SKM-1 (cell line): ENCODE results near the gene STRN3.
"Not testable (repeated sequence)": the region's sequence is repeated elsewhere in the genome, so short reads cannot be mapped to it uniquely, and the experiment has no call there.

Experiments
- DNase-seq: peaks from one replicate; lab custom pipeline; 2025; ENCODE audit not compliant: unreplicated experiment; lab: John Stamatoyannopoulos, UW

The STRN3 gene, protein sequence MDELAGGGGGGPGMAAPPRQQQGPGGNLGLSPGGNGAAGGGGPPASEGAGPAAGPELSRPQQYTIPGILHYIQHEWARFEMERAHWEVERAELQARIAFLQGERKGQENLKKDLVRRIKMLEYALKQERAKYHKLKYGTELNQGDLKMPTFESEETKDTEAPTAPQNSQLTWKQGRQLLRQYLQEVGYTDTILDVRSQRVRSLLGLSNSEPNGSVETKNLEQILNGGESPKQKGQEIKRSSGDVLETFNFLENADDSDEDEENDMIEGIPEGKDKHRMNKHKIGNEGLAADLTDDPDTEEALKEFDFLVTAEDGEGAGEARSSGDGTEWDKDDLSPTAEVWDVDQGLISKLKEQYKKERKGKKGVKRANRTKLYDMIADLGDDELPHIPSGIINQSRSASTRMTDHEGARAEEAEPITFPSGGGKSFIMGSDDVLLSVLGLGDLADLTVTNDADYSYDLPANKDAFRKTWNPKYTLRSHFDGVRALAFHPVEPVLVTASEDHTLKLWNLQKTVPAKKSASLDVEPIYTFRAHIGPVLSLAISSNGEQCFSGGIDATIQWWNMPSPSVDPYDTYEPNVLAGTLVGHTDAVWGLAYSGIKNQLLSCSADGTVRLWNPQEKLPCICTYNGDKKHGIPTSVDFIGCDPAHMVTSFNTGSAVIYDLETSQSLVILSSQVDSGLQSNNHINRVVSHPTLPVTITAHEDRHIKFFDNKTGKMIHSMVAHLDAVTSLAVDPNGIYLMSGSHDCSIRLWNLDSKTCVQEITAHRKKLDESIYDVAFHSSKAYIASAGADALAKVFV

DNA sequence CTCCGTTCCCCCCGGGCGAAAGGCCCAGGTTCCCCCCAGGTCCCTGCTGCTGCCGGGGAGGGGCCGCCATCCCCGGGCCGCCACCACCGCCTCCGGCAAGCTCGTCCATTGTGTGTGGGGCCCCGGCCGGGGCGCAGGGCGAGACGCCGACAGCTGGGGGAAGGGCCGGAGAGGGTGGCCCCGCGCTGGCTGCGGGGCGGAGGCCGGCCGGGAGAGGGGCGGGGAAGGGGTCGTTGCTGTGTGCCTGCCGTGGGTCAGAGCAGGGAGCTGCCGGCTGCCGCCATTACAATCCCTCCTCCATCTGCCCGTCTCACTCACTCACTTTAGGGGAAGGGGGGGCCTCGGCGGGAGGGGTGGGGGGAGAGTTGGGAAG is at the start of gene STRN3:
STRN3 (minus strand) TSS at position 303 of the 373 bp plus-strand sequence; CDS start at position 109, 194 bp downstream.
- no peak for DNase-seq

DNA sequence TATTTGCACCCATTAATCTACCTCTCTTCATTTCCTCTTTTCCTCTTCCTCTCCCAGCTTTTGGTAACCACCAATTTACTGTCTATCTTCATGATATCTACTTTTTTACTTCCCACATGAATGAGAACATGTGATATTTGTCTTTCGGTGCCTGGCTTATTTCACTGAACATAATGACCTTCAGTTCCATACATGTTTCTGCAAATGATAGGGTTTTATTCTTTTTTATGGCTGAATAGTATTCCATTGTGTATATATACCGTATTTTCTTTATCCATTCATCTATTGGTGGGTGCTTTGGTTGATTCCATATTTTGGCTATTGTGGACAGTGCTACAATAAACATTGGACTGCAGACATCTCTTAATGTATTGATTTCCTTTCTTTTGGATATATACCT is 49.0 kb upstream of the STRN3 start:
- DNase-seq: no peak

DNA sequence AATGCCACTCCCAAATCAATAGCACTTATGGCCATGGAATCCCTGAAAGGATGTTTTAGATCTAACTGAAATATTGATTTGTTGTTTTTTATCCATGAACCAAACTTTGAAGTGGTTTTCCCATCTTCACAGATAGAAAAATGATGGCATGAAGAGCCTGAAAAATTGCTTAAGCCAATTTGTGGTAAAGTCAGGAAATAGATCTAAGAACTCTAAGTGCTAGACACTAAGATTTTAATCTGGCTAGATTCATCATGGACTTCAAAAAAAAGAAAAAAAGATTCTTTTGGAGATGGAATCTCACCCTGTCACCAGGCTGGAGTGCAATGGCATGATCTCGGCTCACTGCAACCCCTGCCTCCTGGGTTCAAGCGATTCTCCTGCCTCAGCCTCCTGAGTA is 45.0 kb upstream of the STRN3 start:
- no peak for DNase-seq

DNA sequence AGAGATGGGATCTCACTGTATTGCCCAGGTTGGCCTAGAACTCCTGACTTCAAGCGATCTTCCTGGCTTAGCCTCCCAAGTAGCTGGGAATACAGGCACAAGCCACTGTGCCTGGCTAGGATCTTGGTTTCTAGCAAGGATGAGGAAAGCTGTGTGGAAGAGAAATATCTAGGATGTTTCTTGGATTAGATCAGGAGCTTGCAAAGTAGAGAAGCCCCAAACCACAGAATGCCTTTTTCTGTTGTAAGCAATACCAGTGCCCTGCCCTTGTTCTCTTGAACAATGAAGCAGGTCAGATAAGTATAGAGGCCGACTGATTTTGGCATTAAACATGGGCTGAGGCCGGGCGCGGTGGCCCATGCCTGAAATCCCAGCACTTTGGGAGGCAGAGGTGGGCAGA is 44.3 kb upstream of the STRN3 start:
- no peak for DNase-seq

DNA sequence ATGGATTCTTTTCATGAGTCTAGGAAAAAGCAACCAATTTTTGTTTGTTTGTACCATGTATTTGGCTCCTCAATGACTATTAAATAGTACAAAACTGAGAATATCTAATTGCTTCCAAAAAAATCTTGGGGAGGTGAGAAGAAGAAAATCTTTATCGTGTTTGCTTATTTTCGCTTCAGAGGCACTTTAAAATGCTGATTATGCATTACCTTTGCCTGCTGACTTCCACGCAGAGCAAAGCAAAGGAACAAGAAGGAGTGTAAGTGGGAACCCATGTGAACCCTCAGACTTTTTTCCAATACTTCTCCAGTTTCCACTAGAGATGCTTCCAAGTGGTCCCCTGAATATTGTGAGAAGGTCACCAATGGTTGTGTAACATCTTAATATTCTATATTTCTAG is 43.2 kb upstream of the STRN3 start:
- no peak for DNase-seq

DNA sequence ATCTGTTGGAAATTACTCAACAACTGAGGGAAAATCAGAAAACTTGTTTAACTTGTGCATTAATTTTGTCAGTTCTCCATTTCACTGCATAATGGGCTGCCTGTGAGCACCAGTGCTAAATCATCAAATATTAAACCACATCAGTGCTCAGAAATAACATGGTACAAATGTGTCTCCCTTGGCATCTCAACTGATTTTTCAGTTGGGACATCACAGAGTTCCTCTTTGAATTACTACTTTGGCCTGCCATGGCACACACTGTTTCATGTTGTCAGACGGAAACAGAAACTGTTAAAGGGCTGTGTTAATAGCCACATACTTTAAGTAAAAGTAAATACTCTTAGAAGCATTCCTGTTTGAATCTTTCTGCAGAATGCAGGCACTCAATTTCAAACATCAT is 42.1 kb upstream of the STRN3 start:
- DNase-seq: no peak

DNA sequence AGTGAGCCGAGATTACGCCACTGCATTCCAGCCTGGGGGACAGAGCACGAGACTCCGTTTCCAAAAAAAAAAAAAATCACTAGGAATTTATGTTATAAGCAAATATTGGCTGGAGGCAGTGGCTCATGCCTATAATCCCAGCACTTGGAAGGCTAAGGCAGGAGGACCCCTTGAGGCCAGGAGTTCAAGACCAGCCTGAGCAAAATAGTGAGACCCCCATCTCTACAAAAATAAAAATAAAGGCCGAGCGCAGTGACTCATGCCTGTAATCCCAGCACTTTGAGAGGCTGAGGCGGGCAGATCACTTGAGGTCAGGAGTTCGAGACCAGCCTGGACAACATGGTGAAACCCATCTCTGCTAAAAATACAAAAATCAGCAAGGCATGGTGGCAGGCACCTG is 36.7 kb upstream of the STRN3 start:
- DNase-seq: not testable (repeated sequence)

DNA sequence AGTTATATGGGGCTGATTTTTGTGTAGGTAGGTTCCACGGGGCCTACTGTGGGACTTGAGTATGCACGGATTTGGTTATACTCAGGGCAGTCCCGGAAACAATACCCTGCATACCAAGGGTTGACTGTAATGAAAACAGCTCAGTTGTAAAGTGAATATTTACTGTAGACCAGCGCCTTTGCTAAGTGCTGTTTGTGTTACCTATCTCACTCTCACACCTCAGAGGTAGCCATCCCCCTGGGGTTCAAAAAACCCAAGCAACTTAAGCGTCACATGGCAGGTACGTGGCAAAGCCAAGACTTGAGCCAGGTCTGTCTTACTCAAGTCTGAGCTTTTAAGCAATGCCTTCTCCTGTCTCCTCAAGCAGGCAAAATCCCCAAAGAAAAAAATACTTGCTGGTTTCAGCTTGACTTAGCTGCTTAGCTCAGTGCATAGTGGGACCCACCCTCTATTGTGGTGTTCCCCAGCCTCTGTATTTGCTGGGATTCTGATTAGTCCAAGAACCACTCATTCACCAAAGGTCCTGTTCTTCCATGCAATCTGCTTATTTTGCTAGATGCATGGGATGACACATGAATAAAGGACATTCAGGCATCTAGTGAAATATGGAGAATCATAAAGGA is 34.2 kb upstream of the STRN3 start:
- no peak for DNase-seq

DNA sequence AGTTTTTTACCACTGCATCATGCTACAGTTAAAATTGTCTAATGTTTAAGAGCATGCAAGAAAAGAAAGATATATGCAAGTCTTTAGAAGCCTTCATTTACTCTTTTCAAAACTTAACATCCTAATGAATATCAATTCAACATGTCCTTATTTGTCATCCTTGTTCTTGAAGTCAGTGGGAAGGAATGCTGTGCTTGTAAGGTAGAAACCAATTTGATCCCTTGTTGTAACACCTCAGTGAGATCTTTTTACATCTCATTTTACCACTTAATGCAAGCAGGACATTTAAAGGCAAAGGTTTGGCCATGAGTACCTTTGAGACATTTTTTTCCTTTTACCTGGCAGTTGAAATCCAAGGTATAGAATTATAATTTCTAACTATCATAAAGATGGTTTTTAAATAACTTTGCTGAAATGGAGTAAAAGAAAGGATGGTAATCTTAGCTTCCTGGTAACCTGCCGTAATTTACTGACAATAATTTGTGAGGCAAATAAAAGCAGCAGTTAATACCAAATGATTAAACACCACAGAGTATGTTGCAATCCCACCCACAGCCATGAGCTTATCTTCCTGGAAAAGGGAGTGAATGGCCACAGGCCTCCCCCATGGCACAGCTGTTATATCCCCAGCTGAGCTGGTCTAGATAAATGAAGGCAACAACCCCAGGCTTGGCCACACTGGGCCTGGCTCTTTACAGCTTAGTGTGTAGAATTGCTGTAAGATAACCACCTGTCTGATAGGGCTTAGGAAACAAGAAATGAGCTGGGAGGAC is 33.2 kb upstream of the STRN3 start:
- no peak for DNase-seq

DNA sequence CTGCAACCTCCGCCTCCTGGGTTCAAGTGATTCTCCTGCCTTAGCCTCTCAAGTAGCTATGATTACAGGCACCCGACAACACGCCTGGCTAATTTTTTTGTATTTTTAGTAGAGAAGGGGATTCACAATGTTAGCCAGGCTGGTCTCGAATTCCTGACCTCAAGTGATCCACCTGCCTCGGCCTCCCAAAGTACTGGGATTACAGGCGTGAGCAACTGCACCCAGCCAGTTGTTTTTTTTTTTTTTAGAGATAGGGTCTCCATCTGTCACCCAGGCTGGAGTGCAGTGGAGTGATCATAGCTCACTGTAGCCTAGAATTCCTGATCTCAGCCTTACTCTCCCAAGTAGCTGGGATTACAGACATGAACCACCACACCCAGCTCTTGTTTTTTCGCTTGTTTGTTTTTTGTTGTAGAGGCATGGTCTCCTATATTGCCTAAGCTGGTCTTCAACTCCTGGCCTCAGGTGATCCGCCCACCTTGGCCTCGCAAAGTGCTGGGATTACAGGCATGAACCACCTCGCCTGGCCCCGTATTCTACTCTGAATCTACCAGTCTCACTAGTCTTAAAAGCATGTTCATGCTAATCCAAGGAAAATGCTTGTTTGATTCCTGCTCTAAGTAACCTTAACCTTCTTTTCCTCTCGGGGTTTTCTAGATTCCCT is 31.7 kb upstream of the STRN3 start:
- no peak for DNase-seq

DNA sequence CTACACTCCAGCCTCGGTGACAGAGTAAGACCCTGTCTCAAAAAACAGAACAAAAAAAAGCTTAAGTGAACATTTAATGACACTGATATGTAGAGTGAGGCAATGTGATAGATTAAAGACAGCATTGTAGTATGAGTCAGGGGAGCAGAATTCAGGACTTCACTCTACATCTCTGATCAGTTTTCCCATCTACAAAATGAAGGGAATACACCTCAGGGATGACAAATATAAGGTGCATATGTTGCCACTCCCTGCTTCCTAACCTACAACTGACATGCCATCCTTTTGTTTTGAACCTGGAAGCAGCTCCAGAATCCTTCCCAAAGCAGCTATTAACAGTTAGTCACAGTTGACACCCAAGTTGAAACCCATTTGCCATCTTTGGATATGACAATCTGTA is 30.9 kb upstream of the STRN3 start:
- no peak for DNase-seq

DNA sequence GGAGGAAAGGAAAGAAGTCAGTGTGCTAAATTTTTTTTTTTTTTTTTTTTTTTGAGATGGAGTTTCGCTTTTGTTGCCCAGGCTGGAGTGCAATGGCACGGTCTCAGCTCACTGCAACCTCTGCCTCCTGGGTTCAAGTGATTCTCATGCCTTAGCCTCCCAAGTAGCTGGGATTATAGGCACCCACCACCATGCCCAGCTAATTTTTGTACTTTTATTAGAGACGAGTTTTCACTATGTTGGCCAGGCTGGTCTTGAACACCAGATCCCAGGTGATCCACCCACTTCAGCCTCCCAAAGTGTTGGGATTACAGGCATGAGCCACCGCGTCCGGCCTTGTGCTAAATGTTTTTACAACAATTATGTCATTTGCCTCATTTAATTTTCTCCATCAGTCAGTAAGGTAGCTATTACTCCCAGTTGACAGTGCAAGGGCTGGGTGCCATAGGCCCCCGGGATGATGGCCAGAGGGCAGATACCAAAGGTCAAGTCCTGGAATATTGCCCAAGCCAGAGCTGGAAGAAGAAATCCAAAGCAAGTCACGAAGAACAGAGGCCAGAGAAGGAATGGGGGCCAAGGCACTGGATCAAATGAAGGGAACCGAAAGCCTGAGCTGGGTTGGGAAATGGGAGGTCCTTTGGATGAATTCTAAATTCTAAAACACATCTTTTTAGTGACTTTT is 26.9 kb upstream of the STRN3 start:
- not testable (repeated sequence) for DNase-seq

DNA sequence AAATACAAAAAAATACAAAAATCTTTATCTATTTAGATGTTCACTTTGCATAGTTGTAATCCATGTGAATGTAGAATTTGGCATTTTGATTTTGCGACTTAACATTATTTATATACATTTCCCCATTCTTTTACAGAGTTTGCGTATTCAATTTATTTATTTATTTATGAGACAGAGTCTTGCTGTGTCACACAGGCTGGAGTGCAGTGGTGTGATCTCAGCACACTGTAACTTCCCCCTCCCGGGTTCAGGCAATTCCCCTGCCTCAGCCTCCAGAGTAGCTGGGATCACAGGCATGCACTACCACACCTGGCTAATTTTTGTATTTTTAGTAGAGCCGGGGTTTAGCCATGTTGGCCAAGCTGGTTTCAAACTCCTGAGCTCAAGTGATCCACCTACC is 25.3 kb upstream of the STRN3 start:
- no peak for DNase-seq

DNA sequence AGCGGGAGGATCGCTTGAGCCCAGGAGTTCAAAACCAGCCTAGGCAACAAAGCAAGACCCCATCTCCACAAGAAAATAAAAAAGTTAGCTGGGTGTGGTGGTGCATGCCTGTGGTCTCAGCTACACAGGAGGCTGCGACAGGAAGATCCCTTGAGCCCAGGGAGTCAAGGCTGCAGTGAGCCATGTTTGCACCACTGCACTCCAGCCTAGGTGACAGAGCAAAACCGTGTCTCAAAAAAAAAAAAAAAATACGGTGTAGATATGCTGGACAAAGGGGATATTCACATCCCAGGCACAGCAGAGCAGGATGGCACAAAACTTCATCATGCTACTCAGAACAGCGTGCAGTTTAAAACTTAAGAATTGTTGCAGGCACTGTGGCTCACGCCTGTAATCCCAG is 24.8 kb upstream of the STRN3 start:
- DNase-seq: no peak

DNA sequence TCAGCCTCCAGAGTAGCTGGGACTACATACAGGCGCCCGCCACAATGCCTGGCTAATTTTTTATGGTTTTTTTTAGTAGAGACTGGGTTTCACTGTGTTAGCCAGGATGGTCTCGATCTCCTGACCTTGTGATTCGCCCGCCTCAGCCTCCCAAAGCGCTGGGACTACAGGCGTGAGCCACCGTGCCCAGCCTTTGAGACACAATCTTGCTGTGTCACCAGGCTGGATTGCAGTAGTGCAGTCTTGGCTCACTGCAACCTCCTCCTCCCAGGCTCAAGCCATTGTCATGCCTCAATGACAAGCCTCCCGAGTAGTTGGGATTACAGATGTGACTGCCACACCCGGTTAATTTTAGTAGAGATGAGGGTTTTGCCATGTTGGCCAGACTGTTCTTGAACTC is 21.3 kb upstream of the STRN3 start:
- DNase-seq: no peak

DNA sequence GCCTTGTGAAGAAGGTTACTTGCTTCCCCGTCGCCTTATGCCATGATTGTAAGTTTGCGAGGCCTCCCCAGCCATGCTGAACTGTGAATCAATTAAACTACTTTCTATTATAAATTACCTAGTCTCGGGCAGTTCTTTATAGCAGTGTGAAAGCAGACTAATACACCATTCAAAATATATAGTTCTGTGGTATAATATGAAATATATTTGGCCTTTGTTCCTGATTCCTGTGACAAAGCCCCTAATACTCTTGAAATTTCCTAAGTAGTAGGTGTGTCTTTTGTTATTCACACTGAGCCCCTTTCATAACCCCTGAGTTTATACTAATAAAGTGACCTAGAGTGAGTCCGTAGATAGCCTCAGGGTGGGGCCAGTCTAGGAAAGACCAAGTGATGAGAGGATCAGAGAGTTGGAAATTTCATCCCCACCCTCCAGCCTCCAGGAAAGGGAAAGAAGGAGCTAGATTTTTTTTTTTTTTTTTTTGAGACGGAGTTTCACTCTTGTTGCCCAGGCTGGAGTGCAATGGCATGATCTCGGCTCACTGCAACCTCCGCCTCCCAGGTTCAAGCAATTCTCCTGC is 19.4 kb upstream of the STRN3 start:
- no peak for DNase-seq

DNA sequence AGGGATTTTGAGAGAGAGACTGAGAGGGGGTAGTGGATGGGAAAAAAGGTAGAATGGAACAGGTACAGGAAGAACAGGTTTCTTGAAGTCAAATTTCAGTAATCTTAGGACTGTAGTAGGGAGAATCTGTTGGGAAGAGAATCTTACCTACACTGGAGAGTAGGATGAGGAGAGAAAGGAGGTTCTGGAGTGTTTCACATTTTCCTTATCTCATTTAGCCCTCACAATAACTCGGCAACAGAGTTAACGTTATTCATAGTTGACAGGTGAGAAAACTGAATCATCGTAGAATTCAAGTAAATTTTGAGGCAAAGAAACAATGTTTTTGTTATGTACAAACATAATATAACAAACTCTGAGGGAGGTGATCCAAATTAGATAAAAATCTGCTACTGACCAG is 17.2 kb upstream of the STRN3 start:
- DNase-seq: no peak

DNA sequence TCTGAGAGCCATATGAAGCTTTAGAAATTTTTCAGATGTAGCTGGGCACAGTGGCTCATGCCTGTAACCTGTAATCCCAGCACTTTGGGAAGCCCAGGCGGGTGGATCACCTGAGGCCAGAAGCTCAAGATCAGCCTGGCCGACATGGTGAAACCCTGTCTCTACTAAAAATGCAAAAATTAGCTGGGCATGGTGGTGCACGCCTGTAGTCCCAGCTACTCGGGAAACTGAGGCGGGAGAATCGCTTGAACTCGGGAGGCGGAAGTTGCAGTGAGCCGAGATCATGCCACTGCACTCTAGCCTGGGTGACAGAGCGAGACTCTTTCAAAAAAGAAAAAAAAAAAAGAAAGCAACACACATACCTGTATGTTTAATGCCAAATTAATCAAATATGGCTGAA is 16.7 kb upstream of the STRN3 start:
- DNase-seq: not testable (repeated sequence)

DNA sequence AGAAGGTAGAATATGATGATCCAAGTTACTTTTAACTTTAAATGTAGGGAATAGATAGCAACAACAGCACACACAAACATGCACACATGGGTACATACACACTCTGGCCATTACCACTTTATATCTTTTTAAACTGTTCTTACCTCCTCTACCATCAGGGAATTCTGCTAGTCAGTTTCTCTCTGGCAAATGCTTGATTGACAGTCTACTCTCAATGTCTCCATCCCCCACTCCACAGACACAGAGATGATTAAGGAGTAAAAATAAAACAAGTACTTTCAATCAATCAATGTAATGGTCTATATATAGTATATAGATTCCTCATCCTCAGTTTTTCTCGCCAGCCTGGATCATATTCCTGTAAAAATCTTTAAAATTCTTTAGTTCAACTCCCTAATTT is 16.1 kb upstream of the STRN3 start:
- no peak for DNase-seq
